ENCODE measurements around the gene NAPSA. TPM values are rescaled to one million over a fixed set of nuclear protein-coding genes. Genes with fewer than 3 reads are reported as not detected.
A peak's percentile ranks its signal among the peaks of the same experiment; 100 is the strongest.

The NAPSA gene
- total RNA-seq, 3 donors from 2014 or later (not counting 1 experiment from before 2014, with no cell fraction given) = 0.94 to 1.3 (median 0.95) TPM

DNA sequence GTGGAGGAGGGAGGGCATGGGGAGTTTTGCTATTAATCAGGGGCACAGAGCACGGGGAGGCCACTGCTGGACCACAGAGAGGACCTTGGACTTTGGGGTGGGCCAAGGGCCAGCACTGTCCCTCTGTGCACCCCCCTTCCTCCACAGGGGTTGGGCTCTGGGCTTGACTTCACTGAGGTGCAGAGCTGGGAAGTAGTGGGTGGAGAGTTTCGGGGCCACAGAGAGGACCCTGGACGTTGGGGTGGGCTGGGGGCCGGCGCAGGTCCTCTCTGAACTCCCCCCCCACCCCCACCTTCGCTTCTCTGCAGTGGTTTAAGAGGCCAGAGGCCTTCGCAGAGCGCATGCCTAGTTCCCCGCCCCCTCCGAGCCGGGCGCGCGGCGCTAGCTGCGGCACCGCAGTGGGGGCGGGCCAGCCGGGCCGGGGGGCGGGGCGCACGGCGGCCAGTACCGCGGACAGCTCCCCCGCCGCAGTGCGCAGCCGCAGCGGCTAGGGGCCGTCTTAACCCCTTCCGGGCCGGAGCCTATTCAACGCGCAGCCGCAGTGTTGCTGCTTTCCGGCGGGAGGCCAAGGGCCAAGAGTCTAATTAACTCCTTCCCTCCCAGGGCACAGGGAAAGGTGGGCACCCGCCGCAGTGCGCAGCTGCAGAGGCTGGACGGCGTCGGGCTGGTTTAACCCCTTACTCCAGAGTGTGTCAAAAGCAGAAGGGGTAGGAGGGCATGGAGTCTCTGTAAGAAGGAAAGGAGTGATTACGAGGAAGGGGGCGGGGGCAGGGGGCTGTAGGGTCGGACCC, 39.9 kb downstream of the NAPSA start:
- H3K4me3 Mint-ChIP-seq = no peak overlapping the region
- TF ChIP-seq CTCF (IDR thresholded peaks at IDR 0.05) = no peak
- peaks cover 29 to 57% of the 10 kb centered on the region in 2 donors for H3K27me3 Mint-ChIP-seq (ENCODE audit: low read depth in 2 of 2)
- peaks cover 36% of the 10 kb centered on the region for H3K4me1 ChIP-seq (ENCODE audit: control insufficient read depth, insufficient read depth, low read length)
- peaks cover 13% of the 10 kb centered on the region for H3K9me3 ChIP-seq (ENCODE audit: control insufficient read depth, insufficient read depth, low read length)
- DNase-seq (peak; percentile 67 to 84), ATAC-seq (peak; percentile 69 to 72 (median 71))
- H3K36me3 ChIP-seq (ENCODE audit: control insufficient read depth, insufficient read depth, low read length) = no peaks in the 10 kb centered on the region
- H3K27ac Mint-ChIP-seq = no peak overlapping the region
- H3K4me3 ChIP-seq (ENCODE audit: low read length) = no peak overlapping the region
- intact Hi-C loops (cut with micrococcal nuclease) = no loop called here
- peaks cover 3 to 4% of the 10 kb centered on the region in 2 donors for H3K9me3 Mint-ChIP-seq
- H3K36me3 Mint-ChIP-seq = peaks cover 22% of the 10 kb centered on the region
- H3K27ac ChIP-seq (ENCODE audit: low read length) = no peak overlapping the region
- 2% methylated on average over 47 of the region's 48 CpGs for WGBS (ENCODE audit: insufficient coverage)
- H3K4me1 Mint-ChIP-seq = peaks cover 25 to 39% of the 10 kb centered on the region in 2 donors
- H3K27me3 ChIP-seq (ENCODE audit: control insufficient read depth, insufficient read depth, low read length) = peaks cover 39% of the 10 kb centered on the region

GRCh38 chr19:50324331-50324730, 41.1 kb downstream of the NAPSA start:
- DNase-seq (no peak), ATAC-seq (no peak)
- peaks cover 17 to 47% of the 10 kb centered on the region in 2 donors for H3K27me3 Mint-ChIP-seq (ENCODE audit: low read depth in 2 of 2)
- Histone ChIP-seq H3K9me3 (ENCODE audit: control insufficient read depth, insufficient read depth, low read length) (peaks cover 7% of the 10 kb centered on the region), H3K4me1 (ENCODE audit: control insufficient read depth, insufficient read depth, low read length) (peaks cover 25% of the 10 kb centered on the region), H3K27me3 (ENCODE audit: control insufficient read depth, insufficient read depth, low read length) (peaks cover 28% of the 10 kb centered on the region), H3K36me3 (ENCODE audit: control insufficient read depth, insufficient read depth, low read length) (no peaks in the 10 kb centered on the region), H3K27ac (ENCODE audit: low read length) (no peak overlapping the region), H3K4me3 (ENCODE audit: low read length) (no peak overlapping the region)
- intact Hi-C loops (cut with micrococcal nuclease) = no loop called here
- peaks cover 13 to 28% of the 10 kb centered on the region in 2 donors for H3K4me1 Mint-ChIP-seq
- TF ChIP-seq CTCF (IDR thresholded peaks at IDR 0.05) = no peak
- 85% methylated on average over 11 of the region's 11 CpGs for WGBS (ENCODE audit: insufficient coverage)
- H3K27ac Mint-ChIP-seq = no peak overlapping the region
- peaks cover 10% of the 10 kb centered on the region for H3K36me3 Mint-ChIP-seq
- H3K9me3 Mint-ChIP-seq = peaks cover 0 to 3% of the 10 kb centered on the region in 2 donors
- no peak overlapping the region for H3K4me3 Mint-ChIP-seq

DNA sequence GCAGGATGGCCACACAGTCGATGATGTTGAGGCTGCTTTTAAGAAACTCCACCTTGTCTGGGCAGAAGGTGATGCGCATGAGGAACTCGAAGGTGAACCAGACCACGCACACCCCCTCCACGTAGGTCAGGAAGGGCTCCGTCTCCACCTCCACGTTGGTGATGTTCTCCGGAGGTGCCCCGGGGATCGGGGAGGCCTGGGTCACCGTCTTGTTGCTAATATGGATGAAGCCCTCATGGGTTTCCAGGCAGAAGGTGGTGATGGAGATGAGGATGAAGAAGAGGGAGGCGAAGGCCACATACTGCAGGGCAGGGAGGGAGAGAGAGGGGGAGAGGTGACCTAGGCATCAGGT, 41.7 kb downstream of the NAPSA start:
- peaks cover 0 to 3% of the 10 kb centered on the region in 2 donors for H3K9me3 Mint-ChIP-seq
- no peak for TF ChIP-seq CTCF (IDR thresholded peaks at IDR 0.05)
- intact Hi-C loops (cut with micrococcal nuclease) = no loop called here
- H3K27me3 Mint-ChIP-seq (ENCODE audit: low read depth in 2 of 2) = peaks cover 16 to 47% of the 10 kb centered on the region in 2 donors
- Histone ChIP-seq H3K27me3 (ENCODE audit: control insufficient read depth, insufficient read depth, low read length) (peaks cover 26% of the 10 kb centered on the region), H3K4me1 (ENCODE audit: control insufficient read depth, insufficient read depth, low read length) (peaks cover 21% of the 10 kb centered on the region), H3K4me3 (ENCODE audit: low read length) (no peak overlapping the region), H3K9me3 (ENCODE audit: control insufficient read depth, insufficient read depth, low read length) (peaks cover 3% of the 10 kb centered on the region), H3K36me3 (ENCODE audit: control insufficient read depth, insufficient read depth, low read length) (no peaks in the 10 kb centered on the region), H3K27ac (ENCODE audit: low read length) (no peak overlapping the region)
- no peak overlapping the region for H3K27ac Mint-ChIP-seq
- peaks cover 13 to 25% of the 10 kb centered on the region in 2 donors for H3K4me1 Mint-ChIP-seq
- H3K4me3 Mint-ChIP-seq = no peak overlapping the region
- WGBS (ENCODE audit: insufficient coverage) = 94% methylated on average over 12 of the region's 12 CpGs
- no peak for DNase-seq
- H3K36me3 Mint-ChIP-seq = peaks cover 10% of the 10 kb centered on the region
- ATAC-seq = no peak

Measured in natural killer cell (primary cell).